Keratinocyte (primary cell): ENCODE data around the gene CLEC19A. TPM values are rescaled to one million over a fixed set of nuclear protein-coding genes. Genes with fewer than 3 reads are reported as not detected.

ENCODE experiments used
- DNase-seq: peaks from one replicate; pipeline ENCODE4 v3.0.0-alpha.2; 2011; ENCODE audit warnings: low read depth, missing footprints, low spot score
- FAIRE-seq: peaks from 2 replicates; lab custom pipeline; 2011; peaks lifted over from hg19 to GRCh38; lab: Jason Lieb, UNC
- H2AFZ ChIP-seq: 2 replicates; pipeline ENCODE4 v1.6.0; 2012; ENCODE audit warnings: low read length, control low read depth, inconsistent platforms; ENCODE audit not compliant: control insufficient read depth
- H3K27ac ChIP-seq: 2 replicates; pipeline ENCODE4 v1.5.1; 2011; ENCODE audit warnings: low read length; ENCODE audit not compliant: control insufficient read depth, insufficient read depth
- H3K27me3 ChIP-seq: 3 replicates; pipeline ENCODE4 v1.6.0; 2011; ENCODE audit warnings: low read length; ENCODE audit not compliant: control insufficient read depth, insufficient read depth; ENCODE audit errors: extremely low read depth
- H3K36me3 ChIP-seq, 2 experiments: 2 replicates in 1 of 2; 3 replicates in 1 of 2; pipeline ENCODE4 v1.5.1; 2011; ENCODE audit warnings: low read length in 2 of 2, mild to moderate bottlenecking in 1 of 2; ENCODE audit not compliant: control insufficient read depth in 2 of 2, insufficient read depth in 2 of 2; ENCODE audit errors: extremely low read depth in 1 of 2
- H3K4me1 ChIP-seq: 3 replicates; pipeline ENCODE4 v1.5.1; 2011; ENCODE audit warnings: low read length; ENCODE audit not compliant: control insufficient read depth, insufficient read depth; ENCODE audit errors: extremely low read depth
- H3K4me2 ChIP-seq: 3 replicates; pipeline ENCODE4 v1.6.0; 2011; ENCODE audit warnings: low read depth, low read length; ENCODE audit not compliant: control insufficient read depth, insufficient read depth; ENCODE audit errors: extremely low read depth
- H3K4me3 ChIP-seq, 3 experiments: fragments of 200-600 bp in 1 of 3; sonication (generic) in 1 of 3; 2 replicates in 2 of 3; 3 replicates in 1 of 3; pipeline ENCODE4 v1.5.1; 2011 to 2016; ENCODE audit warnings: low read length in 3 of 3, mild to moderate bottlenecking in 3 of 3, control low read depth in 2 of 3, inconsistent platforms in 1 of 3, low read depth in 1 of 3, mixed read lengths in 1 of 3, mixed run types in 1 of 3, moderate library complexity in 1 of 3; ENCODE audit not compliant: control insufficient read depth in 2 of 3, insufficient read depth in 2 of 3; ENCODE audit errors: extremely low read depth in 1 of 3
- H3K79me2 ChIP-seq: 2 replicates; pipeline ENCODE4 v1.6.0; 2012; ENCODE audit warnings: low read length; ENCODE audit not compliant: control insufficient read depth, insufficient read depth
- H3K9ac ChIP-seq: 3 replicates; pipeline ENCODE4 v1.6.0; 2011; ENCODE audit warnings: low read length; ENCODE audit not compliant: control insufficient read depth, insufficient read depth; ENCODE audit errors: extremely low read depth
- H3K9me1 ChIP-seq: 3 replicates; pipeline ENCODE4 v1.6.0; 2011; ENCODE audit warnings: low read length; ENCODE audit not compliant: control insufficient read depth, insufficient read depth; ENCODE audit errors: extremely low read depth
- H3K9me3 ChIP-seq: 2 replicates; pipeline ENCODE4 v1.5.1; 2012; ENCODE audit warnings: low read depth, low read length; ENCODE audit not compliant: control insufficient read depth
- H4K20me1 ChIP-seq: 3 replicates; pipeline ENCODE4 v1.6.0; 2011; ENCODE audit warnings: low read length; ENCODE audit not compliant: control insufficient read depth, insufficient read depth; ENCODE audit errors: extremely low read depth
- EZH2 ChIP-seq: IDR thresholded peaks from one replicate; pipeline ENCODE4 v1.6.1; 2012; ENCODE audit warnings: inconsistent platforms, mild to moderate bottlenecking, low read length, moderate library complexity
- dilution Hi-C: fragments of 300-500 bp; cut with MboI; formaldehyde crosslinking; loops from one replicate; pipeline ENCODE4 v1.7.0; 2020; ENCODE audit warnings: low sequenced_read_pairs; ENCODE audit not compliant: extremely low pct_ligation_motif_present
- polyA plus RNA-seq, 5 experiments: library from polyadenylated mRNA; depleted of rRNA in 3 of 5; stranded (reverse) in 3 of 5; stranded (forward) in 1 of 5; unstranded in 1 of 5; fragments of >200 nt; gene quantifications; 1 replicate in 1 of 5; 2 replicates in 3 of 5; 3 replicates in 1 of 5; pipeline versions ENCODE4 v1.2.1 to v1.2.3, GENCODE V29; 2011 to 2012; ENCODE audit warnings: missing spikeins in 2 of 5, low read depth in 1 of 5, low replicate concordance in 1 of 5
- TF ChIP-seq, protein P1 (sequence below), 3 experiments: IDR thresholded peaks in 1 of 3; conservative IDR thresholded peaks in 1 of 3; optimal IDR thresholded peaks in 1 of 3; 2 replicates in 2 of 3; 3 replicates in 1 of 3; pipeline versions ENCODE3 to v1.5.1; 2011; ENCODE audit warnings: low read length in 3 of 3, mild to moderate bottlenecking in 3 of 3, moderate library complexity in 2 of 3, control low read depth in 1 of 3, inconsistent platforms in 1 of 3; ENCODE audit not compliant: insufficient read depth in 2 of 3; ENCODE audit errors: extremely low read depth in 1 of 3

The CLEC19A gene
- polyA plus RNA-seq, 1 donor (not counting 4 experiments of a cell fraction or from before 2014, with no cell fraction given), result not detected

DNA sequence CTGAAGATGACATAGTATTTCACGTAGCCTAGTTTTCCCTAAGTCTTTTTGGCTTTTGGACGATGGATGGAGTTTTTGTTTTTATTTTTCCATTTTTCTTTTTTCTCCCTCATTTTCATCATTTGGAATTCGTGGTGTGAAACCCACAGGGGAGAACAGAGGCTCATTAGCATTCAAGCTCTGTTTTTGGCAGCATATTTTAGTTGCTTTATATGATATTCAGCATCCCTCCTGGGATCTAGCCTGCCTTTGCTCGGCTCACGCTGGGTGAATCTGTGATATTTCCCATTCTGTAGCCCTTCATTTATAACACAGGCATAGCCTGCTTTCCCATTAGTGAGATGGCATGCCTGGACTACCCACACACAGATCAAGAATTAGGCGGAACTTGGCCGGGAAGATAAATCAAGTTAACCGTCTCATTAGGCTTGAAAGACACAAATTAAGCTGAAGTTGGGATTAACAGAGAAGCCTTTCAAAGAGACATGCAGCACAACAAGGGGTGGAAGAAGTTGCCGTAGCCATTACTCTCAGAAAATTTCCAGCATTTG, 20.1 kb upstream of the CLEC19A start:
- no peaks in the 10 kb centered on the region for H3K9me1 ChIP-seq
- no peak for FAIRE-seq
- no peak overlapping the region for H3K4me3 ChIP-seq
- no peaks in the 10 kb centered on the region for H3K9me3 ChIP-seq
- H3K9ac ChIP-seq, result no peak overlapping the region
- H3K79me2 ChIP-seq, result no peaks in the 10 kb centered on the region
- no peaks in the 10 kb centered on the region for H3K36me3 ChIP-seq
- DNase-seq, result no peak
- TF ChIP-seq, protein P1, sequence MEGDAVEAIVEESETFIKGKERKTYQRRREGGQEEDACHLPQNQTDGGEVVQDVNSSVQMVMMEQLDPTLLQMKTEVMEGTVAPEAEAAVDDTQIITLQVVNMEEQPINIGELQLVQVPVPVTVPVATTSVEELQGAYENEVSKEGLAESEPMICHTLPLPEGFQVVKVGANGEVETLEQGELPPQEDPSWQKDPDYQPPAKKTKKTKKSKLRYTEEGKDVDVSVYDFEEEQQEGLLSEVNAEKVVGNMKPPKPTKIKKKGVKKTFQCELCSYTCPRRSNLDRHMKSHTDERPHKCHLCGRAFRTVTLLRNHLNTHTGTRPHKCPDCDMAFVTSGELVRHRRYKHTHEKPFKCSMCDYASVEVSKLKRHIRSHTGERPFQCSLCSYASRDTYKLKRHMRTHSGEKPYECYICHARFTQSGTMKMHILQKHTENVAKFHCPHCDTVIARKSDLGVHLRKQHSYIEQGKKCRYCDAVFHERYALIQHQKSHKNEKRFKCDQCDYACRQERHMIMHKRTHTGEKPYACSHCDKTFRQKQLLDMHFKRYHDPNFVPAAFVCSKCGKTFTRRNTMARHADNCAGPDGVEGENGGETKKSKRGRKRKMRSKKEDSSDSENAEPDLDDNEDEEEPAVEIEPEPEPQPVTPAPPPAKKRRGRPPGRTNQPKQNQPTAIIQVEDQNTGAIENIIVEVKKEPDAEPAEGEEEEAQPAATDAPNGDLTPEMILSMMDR (optimal IDR thresholded peaks at IDR 0.05 in 1 of 3, IDR thresholded peaks at IDR 0.05 in 1 of 3, conservative IDR thresholded peaks at IDR 0.05 in 1 of 3; ENCODE audit: extremely low read depth in 1 of 3, insufficient read depth in 2 of 3, low read length in 3 of 3), result no peak
- no peak for TF ChIP-seq EZH2
- dilution Hi-C loops, result no loop called here
- no peak overlapping the region for H3K4me2 ChIP-seq
- H4K20me1 ChIP-seq, result no peaks in the 10 kb centered on the region
- H3K27me3 ChIP-seq, result no peaks in the 10 kb centered on the region
- H3K4me1 ChIP-seq, result no peaks in the 10 kb centered on the region
- H3K27ac ChIP-seq, result no peak overlapping the region
- H2AFZ ChIP-seq, result no peak overlapping the region

DNA sequence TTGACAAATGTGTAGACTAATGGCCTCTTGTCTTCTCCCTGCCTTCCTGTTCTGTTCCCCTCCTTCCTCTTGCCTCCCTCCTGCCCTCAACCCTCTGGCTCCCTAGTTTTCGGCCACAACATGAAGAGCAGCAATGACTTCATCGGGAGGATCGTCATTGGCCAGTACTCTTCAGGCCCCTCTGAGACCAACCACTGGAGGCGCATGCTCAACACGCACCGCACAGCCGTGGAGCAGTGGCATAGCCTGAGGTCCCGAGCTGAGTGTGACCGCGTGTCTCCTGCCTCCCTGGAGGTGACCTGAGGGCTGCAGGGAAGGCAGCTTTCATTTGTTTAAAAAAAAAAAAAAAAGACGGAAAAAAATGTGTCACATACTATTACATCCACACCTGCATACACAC, 18.8 kb upstream of the CLEC19A start:
- DNase-seq, result no peak
- Histone ChIP-seq H4K20me1 (no peaks in the 10 kb centered on the region), H3K79me2 (no peaks in the 10 kb centered on the region), H3K9ac (no peak overlapping the region), H3K27me3 (no peaks in the 10 kb centered on the region), H3K4me2 (no peak overlapping the region), H3K4me1 (no peaks in the 10 kb centered on the region), H3K9me1 (no peaks in the 10 kb centered on the region), H3K27ac (no peak overlapping the region), H3K4me3 (no peak overlapping the region), H3K36me3 (no peaks in the 10 kb centered on the region), H2AFZ (no peak overlapping the region), H3K9me3 (no peaks in the 10 kb centered on the region)
- TF ChIP-seq EZH2, result no peak
- TF ChIP-seq, protein P1 (optimal IDR thresholded peaks at IDR 0.05 in 1 of 3, IDR thresholded peaks at IDR 0.05 in 1 of 3, conservative IDR thresholded peaks at IDR 0.05 in 1 of 3; ENCODE audit: extremely low read depth in 1 of 3, insufficient read depth in 2 of 3, low read length in 3 of 3), result no peak
- FAIRE-seq, result no peak
- dilution Hi-C loops, result no loop called here
